PFSK-1 (cell line): Measurements from ENCODE around the gene VWA1.

ENCODE experiments used
- SIN3A ChIP-seq: IDR thresholded peaks from 2 replicates; pipeline ENCODE4 v1.6.1; 2012; ENCODE audit warnings: mild to moderate bottlenecking, low read length, moderate library complexity, borderline replicate concordance; ENCODE audit not compliant: insufficient read depth
- TF ChIP-seq, protein P1 (sequence below), 2 experiments: IDR thresholded peaks; 2 replicates each; pipeline versions ENCODE4 v1.6.1 to v1.8.0; 2011 to 2012; ENCODE audit warnings: low read depth in 2 of 2, low read length in 2 of 2, control low read depth in 1 of 2, inconsistent platforms in 1 of 2, mild to moderate bottlenecking in 1 of 2, moderate library complexity in 1 of 2; ENCODE audit not compliant: insufficient read depth in 1 of 2

DNA sequence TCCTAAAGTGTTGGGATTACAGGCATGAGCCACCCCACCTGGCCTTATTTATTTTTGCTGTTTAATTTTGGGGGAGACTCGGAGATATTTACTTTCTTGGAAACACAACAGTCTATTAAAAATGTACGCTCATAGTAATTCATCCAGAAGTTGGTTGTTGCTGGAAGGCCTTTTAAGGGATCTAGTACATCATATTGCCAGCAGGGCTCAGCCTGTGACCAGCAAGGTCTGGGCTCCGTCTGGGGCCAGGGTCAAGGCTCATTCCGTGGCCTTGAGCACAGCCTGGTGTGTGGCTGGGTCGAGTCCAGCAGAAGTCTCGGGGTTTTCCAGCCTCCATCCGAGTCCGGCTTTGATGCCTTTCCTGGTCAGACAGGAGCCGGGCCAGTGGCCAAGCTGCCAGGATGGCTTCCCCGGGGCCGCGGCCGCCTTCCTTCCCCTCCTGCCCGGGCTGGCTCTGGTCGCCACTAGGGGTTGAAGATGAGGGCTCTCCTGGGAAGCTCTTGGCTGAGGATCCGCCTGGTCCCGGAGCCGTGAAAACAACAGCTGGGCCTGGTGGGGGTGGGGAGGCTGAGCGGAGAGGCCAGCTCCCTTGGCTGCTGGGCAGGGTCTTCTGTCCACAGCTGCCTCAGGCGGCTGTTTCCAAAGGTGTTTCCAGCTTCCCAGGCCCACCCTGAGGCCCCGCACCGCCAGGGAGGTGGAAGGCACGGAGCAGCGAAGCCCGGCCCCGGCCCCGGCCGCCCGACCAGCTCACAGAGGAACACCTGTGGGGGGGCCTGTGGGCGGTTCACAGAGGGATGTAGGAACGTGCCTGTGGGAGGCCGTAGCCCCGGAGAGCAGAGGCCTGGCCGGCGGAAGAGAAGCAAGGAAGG, 5.1 kb upstream of the VWA1 start:
- no peak for TF ChIP-seq SIN3A
- TF ChIP-seq, protein P1, sequence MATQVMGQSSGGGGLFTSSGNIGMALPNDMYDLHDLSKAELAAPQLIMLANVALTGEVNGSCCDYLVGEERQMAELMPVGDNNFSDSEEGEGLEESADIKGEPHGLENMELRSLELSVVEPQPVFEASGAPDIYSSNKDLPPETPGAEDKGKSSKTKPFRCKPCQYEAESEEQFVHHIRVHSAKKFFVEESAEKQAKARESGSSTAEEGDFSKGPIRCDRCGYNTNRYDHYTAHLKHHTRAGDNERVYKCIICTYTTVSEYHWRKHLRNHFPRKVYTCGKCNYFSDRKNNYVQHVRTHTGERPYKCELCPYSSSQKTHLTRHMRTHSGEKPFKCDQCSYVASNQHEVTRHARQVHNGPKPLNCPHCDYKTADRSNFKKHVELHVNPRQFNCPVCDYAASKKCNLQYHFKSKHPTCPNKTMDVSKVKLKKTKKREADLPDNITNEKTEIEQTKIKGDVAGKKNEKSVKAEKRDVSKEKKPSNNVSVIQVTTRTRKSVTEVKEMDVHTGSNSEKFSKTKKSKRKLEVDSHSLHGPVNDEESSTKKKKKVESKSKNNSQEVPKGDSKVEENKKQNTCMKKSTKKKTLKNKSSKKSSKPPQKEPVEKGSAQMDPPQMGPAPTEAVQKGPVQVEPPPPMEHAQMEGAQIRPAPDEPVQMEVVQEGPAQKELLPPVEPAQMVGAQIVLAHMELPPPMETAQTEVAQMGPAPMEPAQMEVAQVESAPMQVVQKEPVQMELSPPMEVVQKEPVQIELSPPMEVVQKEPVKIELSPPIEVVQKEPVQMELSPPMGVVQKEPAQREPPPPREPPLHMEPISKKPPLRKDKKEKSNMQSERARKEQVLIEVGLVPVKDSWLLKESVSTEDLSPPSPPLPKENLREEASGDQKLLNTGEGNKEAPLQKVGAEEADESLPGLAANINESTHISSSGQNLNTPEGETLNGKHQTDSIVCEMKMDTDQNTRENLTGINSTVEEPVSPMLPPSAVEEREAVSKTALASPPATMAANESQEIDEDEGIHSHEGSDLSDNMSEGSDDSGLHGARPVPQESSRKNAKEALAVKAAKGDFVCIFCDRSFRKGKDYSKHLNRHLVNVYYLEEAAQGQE (IDR thresholded peaks at IDR 0.05; ENCODE audit: insufficient read depth in 1 of 2, low read depth in 2 of 2, low read length in 2 of 2): no peak
